HCT116 (cell line): ENCODE data around the gene STAC. TPM values are rescaled to one million over a fixed set of nuclear protein-coding genes. Genes with fewer than 3 reads are reported as not detected.

Source experiments
- ATAC-seq: fragments of 200-7000 bp; cut with Tn5 transposase; 2 replicates; pipeline ENCODE4 v1.9.1; 2020; ENCODE audit warnings: mild to moderate bottlenecking, moderate library complexity
- BruUV-seq: library from RNA; stranded (reverse); fragments of 400-500 nt; replicated peaks from 2 replicates; lab custom pipeline; 2021; lab: Mats Ljungman, UMichigan
- CTCF ChIA-PET: fragments of 300-600 bp; sonication (Branson Sonifier 250); formaldehyde crosslinking; loops from one replicate; lab custom pipeline; 2021; ENCODE audit warnings: antibody characterized with exemption; lab: Charles Lee
- POLR2A ChIA-PET: fragments of 300-600, 350-600 bp; sonication (Branson Sonifier 250); formaldehyde crosslinking; loops from one replicate; lab custom pipeline; 2021; ENCODE audit warnings: antibody characterized with exemption; lab: Charles Lee
- RAD21 ChIA-PET, 2 experiments: fragments of 300-600 bp; sonication (Branson Sonifier 250); formaldehyde crosslinking; loops; one replicate each; lab custom pipeline; 2023; ENCODE audit warnings: low total read pairs in 2 of 2; ENCODE audit not compliant: uncharacterized antibody in 2 of 2, unreplicated experiment in 2 of 2, low non-redundant PET in 1 of 2; lab: Charles Lee
- DNase-seq: peaks from one replicate; pipeline ENCODE4 v3.0.0-alpha.2; 2010; ENCODE audit warnings: low read depth, low spot score
- H2AFZ ChIP-seq: fragments of 200-600 bp; shearing (Covaris generic), sonication (generic); 2 replicates; pipeline ENCODE4 v1.6.1; 2017; ENCODE audit warnings: low read depth, mixed run types, mixed read lengths, antibody characterized with exemption, low read length; ENCODE audit not compliant: poor library complexity, severe bottlenecking
- H3K27ac ChIP-seq: 2 replicates; pipeline ENCODE4 v1.5.1; 2012; ENCODE audit warnings: low read depth, low read length
- H3K27me3 ChIP-seq: fragments of 200-600 bp; sonication (generic); 2 replicates; pipeline ENCODE4 v1.6.1; 2016; ENCODE audit warnings: mixed run types, low read length, mixed read lengths; ENCODE audit not compliant: insufficient read depth
- H3K36me3 ChIP-seq, 2 experiments: fragments of 200-500 bp in 1 of 2; fragments of 200-600 bp in 1 of 2; sonication (Bioruptor generic) in 1 of 2; sonication (generic) in 1 of 2; 2 replicates each; pipeline versions ENCODE4 v1.5.1 to v1.6.1; 2014 to 2016; ENCODE audit warnings: low read length in 2 of 2, inconsistent platforms in 1 of 2, mixed read lengths in 1 of 2, mixed run types in 1 of 2; ENCODE audit not compliant: insufficient read depth in 2 of 2, control insufficient read depth in 1 of 2
- H3K4me1 ChIP-seq, 2 experiments: fragments of 200-600 bp in 1 of 2; sonication (generic) in 1 of 2; 2 replicates each; pipeline versions ENCODE4 v1.5.1 to v1.6.1; 2012 to 2017; ENCODE audit warnings: low read length in 2 of 2, inconsistent platforms in 1 of 2, mild to moderate bottlenecking in 1 of 2, mixed read lengths in 1 of 2, mixed run types in 1 of 2, moderate library complexity in 1 of 2; ENCODE audit not compliant: insufficient read depth in 2 of 2, control insufficient read depth in 1 of 2
- H3K4me2 ChIP-seq: fragments of 200-600 bp; sonication (generic); 2 replicates; pipeline ENCODE4 v1.6.1; 2017; ENCODE audit warnings: mixed run types, low read length, mixed read lengths
- H3K4me3 ChIP-seq, 2 experiments: fragments of 200-600 bp in 1 of 2; sonication (generic) in 1 of 2; replicated peaks in 1 of 2; 2 replicates each; pipeline ENCODE4 v1.5.1; 2011 to 2016; ENCODE audit warnings: low read length in 2 of 2, control low read depth in 1 of 2, low read depth in 1 of 2, mild to moderate bottlenecking in 1 of 2, mixed read lengths in 1 of 2, mixed run types in 1 of 2
- H3K79me2 ChIP-seq: fragments of 200-600 bp; sonication (generic); 2 replicates; pipeline ENCODE4 v1.6.1; 2017; ENCODE audit warnings: mild to moderate bottlenecking, mixed run types, low read length, moderate library complexity, mixed read lengths; ENCODE audit not compliant: insufficient read depth
- H3K9ac ChIP-seq: fragments of 200-600 bp; sonication (generic); 2 replicates; pipeline ENCODE4 v1.6.1; 2016; ENCODE audit warnings: low read length, mixed read lengths
- H3K9me2 ChIP-seq: fragments of 200-600 bp; sonication (generic), shearing (Covaris generic); 2 replicates; pipeline ENCODE4 v1.6.1; 2017; ENCODE audit warnings: mixed run types, mild to moderate bottlenecking, moderate library complexity; ENCODE audit not compliant: insufficient read depth
- H3K9me3 ChIP-seq, 2 experiments: fragments of 200-500 bp in 1 of 2; fragments of 200-600 bp in 1 of 2; sonication (Bioruptor generic) in 1 of 2; sonication (generic) in 1 of 2; 2 replicates each; pipeline ENCODE4 v1.6.1; 2014 to 2017; ENCODE audit warnings: low read length in 2 of 2, mixed read lengths in 2 of 2, inconsistent platforms in 1 of 2, low read depth in 1 of 2, mild to moderate bottlenecking in 1 of 2, mixed run types in 1 of 2, moderate library complexity in 1 of 2; ENCODE audit not compliant: control insufficient read depth in 1 of 2, insufficient read depth in 1 of 2
- H4K20me1 ChIP-seq: fragments of 200-600 bp; sonication (generic), shearing (Covaris generic); 2 replicates; pipeline ENCODE4 v1.6.1; 2017; ENCODE audit warnings: mixed run types, mild to moderate bottlenecking, moderate library complexity; ENCODE audit not compliant: insufficient read depth
- ATF3 ChIP-seq: IDR thresholded peaks from 2 replicates; pipeline ENCODE4 v1.6.1; 2012
- CBX3 ChIP-seq: IDR thresholded peaks from 2 replicates; pipeline ENCODE4 v1.6.1; 2012; ENCODE audit warnings: low read depth
- CEBPB ChIP-seq: IDR thresholded peaks from 2 replicates; pipeline ENCODE4 v1.6.1; 2012; ENCODE audit warnings: low read depth
- EGR1 ChIP-seq: IDR thresholded peaks from 2 replicates; pipeline ENCODE4 v1.6.1; 2012; ENCODE audit warnings: low read depth
- EZH2 ChIP-seq: fragments of 200-600 bp; sonication (generic); IDR thresholded peaks from 2 replicates; pipeline ENCODE4 v1.6.1; 2017; ENCODE audit warnings: antibody characterized with exemption, mixed run types
- EZH2phosphoT487 ChIP-seq: fragments of 200-600 bp; IDR thresholded peaks from 2 replicates; pipeline ENCODE4 v1.6.1; 2018; ENCODE audit warnings: antibody characterized with exemption, borderline replicate concordance
- JUND ChIP-seq: IDR thresholded peaks from 2 replicates; pipeline ENCODE4 v1.6.1; 2012
- MAX ChIP-seq: IDR thresholded peaks from 2 replicates; pipeline ENCODE4 v1.6.1; 2012
- POLR2A ChIP-seq: IDR thresholded peaks from 2 replicates; pipeline ENCODE4 v1.7.0; 2011; ENCODE audit warnings: borderline replicate concordance; ENCODE audit not compliant: insufficient read depth, insufficient read length; ENCODE audit errors: extremely low read depth
- POLR2AphosphoS5 ChIP-seq: IDR thresholded peaks from 2 replicates; pipeline ENCODE4 v1.6.1; 2011; ENCODE audit warnings: mild to moderate bottlenecking, low read depth, low read length, moderate library complexity
- RAD21 ChIP-seq: IDR thresholded peaks from 2 replicates; pipeline ENCODE4 v1.6.1; 2012; ENCODE audit warnings: low read depth, mild to moderate bottlenecking
- SIN3A ChIP-seq: IDR thresholded peaks from 2 replicates; pipeline ENCODE4 v1.6.1; 2012; ENCODE audit warnings: low read depth
- SP1 ChIP-seq: IDR thresholded peaks from 2 replicates; pipeline ENCODE4 v1.6.1; 2012; ENCODE audit warnings: low read depth
- TCF7L2 ChIP-seq: IDR thresholded peaks from 2 replicates; pipeline ENCODE4 v1.7.0; 2011; ENCODE audit warnings: borderline replicate concordance, inconsistent platforms; ENCODE audit not compliant: insufficient read depth, insufficient read length; ENCODE audit errors: extremely low read depth
- YY1 ChIP-seq: IDR thresholded peaks from 2 replicates; pipeline ENCODE4 v1.6.1; 2011; ENCODE audit warnings: low read length, low read depth, moderate library complexity, mild to moderate bottlenecking; ENCODE audit not compliant: insufficient replicate concordance; ENCODE audit errors: extremely low read depth
- ZFX ChIP-seq: fragments of 450-650 bp; IDR thresholded peaks from 2 replicates; pipeline ENCODE4 v1.6.1; 2017
- intact Hi-C: fragments of 100-400 bp; cut with micrococcal nuclease; formaldehyde crosslinking; loops from 2 replicates; pipeline ENCODE4 v1.10.0; 2022
- total RNA-seq: library from RNA; stranded (reverse); gene quantifications from one replicate; pipeline ENCODE4 v1.2.1, GENCODE V29; 2021; ENCODE audit not compliant: unreplicated experiment

STAC gene
- total RNA-seq, 1 experiment from 2014 or later: not detected

- BruUV-seq: no TSS peak
- Histone ChIP-seq H2AFZ (no peak overlapping the region), H3K79me2 (no peaks in the 10 kb centered on the region), H3K9me2 (no peaks in the 10 kb centered on the region), H3K27me3 (no peaks in the 10 kb centered on the region), H3K4me2 (no peak overlapping the region), H3K9ac (no peak overlapping the region)
- POLR2A ChIA-PET: no interaction called here
- intact Hi-C loops: no loop called here
- RAD21 ChIA-PET: no interaction called here
- CTCF ChIA-PET: no interaction called here
- no peak for DNase-seq
- TF ChIP-seq SIN3A: no peak
- TF ChIP-seq EZH2: no peak
- TF ChIP-seq YY1: no peak
- TF ChIP-seq MAX: no peak
- TF ChIP-seq CEBPB: no peak
- TF ChIP-seq RAD21: no peak
- TF ChIP-seq POLR2A: no peak
- TF ChIP-seq JUND: no peak
- TF ChIP-seq TCF7L2: no peak
- no peak for TF ChIP-seq EZH2phosphoT487
- TF ChIP-seq EGR1: no peak
- no peak for TF ChIP-seq POLR2AphosphoS5
- no peak for TF ChIP-seq CBX3
- no peak for TF ChIP-seq ATF3
- TF ChIP-seq SP1: no peak
- no peak for TF ChIP-seq ZFX
- TF ChIP-seq, all 23 proteins: peak for 0
- H3K4me1 ChIP-seq: peaks cover 7 to 8% of the 10 kb centered on the region in 2 experiments
- H3K9me3 ChIP-seq: peaks cover 0 to 2% of the 10 kb centered on the region in 2 experiments; a peak in 1 of 4 replicates
- no peaks in the 10 kb centered on the region for H4K20me1 ChIP-seq
- no peaks in the 10 kb centered on the region for H3K36me3 ChIP-seq
- H3K27ac ChIP-seq: no peak overlapping the region
- no peak for ATAC-seq
- H3K4me3 ChIP-seq: no peak overlapping the region
Measured at GRCh38 chr3:36362216-36362615, 18.1 kb upstream of the STAC start.
